GM10847 (cell line): Measurements from ENCODE around the gene SULT4A1.

Experiments
- POLR2A ChIP-seq: IDR thresholded peaks from 2 replicates; pipeline ENCODE4 v1.6.1; 2011; ENCODE audit not compliant: insufficient read length; ENCODE audit errors: extremely low read depth

Gene SULT4A1, protein sequence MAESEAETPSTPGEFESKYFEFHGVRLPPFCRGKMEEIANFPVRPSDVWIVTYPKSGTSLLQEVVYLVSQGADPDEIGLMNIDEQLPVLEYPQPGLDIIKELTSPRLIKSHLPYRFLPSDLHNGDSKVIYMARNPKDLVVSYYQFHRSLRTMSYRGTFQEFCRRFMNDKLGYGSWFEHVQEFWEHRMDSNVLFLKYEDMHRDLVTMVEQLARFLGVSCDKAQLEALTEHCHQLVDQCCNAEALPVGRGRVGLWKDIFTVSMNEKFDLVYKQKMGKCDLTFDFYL

DNA sequence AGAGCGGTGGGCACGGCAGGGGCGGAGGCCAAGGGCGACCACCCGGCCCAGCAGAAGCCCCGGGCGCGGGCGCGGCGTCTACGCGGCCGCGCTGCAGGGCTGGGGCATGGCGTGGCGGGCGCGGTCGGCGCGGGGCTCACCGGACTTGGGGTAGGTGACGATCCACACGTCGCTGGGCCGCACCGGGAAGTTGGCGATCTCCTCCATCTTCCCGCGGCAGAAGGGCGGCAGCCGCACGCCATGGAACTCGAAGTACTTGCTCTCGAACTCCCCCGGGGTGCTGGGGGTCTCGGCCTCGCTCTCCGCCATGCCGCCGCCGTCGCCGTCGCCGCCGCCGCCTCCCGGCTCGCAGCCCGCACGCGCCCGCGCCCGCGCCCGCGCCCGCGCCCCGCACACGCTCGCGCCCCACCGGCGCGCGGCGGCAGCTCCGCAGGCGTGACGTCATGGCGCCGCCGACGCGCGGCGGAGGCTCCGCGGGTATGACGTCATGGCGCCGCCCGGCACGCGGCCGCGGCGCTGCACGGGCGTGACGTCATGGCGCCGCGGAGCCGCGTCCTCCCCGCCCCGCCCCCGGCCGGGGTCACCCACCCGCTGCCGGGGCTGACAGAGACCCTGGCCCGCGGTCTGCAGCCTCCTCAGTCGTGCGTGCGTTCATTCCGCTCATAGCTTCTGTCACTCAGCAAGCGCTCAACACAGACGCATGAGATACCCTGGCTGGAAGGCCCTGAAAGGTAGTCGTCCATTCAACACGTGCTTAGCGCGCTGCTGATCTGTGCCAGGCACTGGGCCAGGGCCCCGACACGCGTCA lies at the start of gene SULT4A1:
SULT4A1 (minus strand) TSS at position 440 of the 808 bp plus-strand sequence; CDS start at position 309, 131 bp downstream.
- no peak for TF ChIP-seq POLR2A

DNA sequence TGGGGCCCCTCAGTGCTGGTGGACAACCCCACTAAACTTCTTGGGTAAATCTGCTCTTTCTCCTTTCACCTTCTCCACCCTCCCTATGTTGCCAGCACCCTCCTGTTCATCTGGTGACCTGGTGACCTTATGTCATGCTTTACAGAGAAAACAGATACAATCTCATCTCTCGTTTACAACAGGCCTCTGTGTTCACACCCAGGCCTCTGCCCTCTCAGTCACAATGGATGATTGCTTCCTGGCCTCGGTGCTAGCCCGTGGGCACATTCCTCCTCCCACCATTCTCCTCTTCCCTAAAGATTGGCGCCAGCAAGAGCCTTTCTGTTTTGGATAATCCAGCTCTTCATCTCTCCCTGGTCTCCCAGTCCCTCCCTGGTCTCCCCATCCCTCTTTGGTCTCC lies 49.0 kb upstream of the SULT4A1 start:
- TF ChIP-seq POLR2A, result no peak

DNA sequence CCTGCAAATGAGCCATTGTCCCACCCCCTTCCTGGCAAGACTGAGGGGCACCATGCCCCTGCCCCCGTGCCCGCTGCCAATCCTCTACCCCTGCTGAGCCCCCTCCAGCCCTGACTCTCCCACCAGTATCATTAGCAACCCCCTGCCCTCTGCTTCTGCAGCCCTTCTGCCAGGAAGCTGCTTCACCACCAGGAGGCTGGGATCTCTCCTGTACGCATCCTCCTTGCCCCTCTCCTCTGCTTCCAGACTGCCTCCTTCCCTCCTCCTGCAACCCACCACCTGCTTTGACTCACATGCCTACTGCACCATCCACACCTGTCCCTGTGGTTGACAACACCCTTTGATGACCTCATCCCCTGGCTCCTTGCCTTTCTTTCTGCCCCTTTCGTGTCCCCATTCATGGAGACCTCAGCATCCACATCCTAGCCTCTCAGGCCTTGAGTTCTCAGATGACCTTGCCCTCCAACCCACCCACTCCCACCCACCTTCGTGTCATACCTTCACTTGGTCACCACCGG lies 47.9 kb upstream of the SULT4A1 start:
- TF ChIP-seq POLR2A, result no peak

DNA sequence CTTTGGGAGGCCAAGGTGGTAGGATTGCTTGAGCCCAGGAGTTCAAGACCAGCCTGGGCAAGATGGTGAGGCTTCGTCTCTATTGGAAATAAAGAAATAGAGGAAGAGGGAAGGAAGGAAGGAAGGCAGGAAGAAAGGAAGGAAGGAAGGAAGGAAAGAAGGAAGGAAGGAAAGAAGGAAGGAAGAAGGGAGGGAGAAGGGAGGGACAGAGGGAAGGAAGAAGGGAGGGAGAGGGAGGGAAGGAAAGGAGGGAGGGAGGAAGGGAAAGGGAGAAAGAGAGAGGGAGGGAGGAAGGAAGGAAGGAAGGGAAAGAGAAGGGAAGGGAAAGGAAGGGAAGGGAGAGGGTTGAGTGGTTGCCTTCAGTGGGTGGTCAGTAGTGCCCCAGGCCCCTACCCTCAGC lies 47.4 kb upstream of the SULT4A1 start:
- no peak for TF ChIP-seq POLR2A

DNA sequence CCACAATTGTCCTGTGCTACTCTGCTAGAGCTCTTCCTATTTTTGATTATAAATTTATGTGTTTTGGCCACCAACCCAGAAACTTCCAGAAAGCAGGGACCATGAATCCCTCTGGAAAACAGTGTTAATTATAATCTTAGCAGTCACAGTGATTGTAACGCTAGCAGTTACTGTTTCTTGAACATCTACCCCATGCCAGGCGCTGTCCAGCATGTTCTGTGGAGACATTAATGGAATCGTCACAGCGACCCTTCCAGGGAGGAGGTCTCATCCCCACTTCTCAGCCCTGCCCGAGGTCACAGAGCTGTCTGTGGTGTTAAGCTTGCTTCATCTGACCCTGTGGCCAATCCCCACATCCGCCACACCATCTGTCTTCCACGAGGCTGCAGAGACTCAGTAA lies 43.4 kb upstream of the SULT4A1 start:
- no peak for TF ChIP-seq POLR2A

DNA sequence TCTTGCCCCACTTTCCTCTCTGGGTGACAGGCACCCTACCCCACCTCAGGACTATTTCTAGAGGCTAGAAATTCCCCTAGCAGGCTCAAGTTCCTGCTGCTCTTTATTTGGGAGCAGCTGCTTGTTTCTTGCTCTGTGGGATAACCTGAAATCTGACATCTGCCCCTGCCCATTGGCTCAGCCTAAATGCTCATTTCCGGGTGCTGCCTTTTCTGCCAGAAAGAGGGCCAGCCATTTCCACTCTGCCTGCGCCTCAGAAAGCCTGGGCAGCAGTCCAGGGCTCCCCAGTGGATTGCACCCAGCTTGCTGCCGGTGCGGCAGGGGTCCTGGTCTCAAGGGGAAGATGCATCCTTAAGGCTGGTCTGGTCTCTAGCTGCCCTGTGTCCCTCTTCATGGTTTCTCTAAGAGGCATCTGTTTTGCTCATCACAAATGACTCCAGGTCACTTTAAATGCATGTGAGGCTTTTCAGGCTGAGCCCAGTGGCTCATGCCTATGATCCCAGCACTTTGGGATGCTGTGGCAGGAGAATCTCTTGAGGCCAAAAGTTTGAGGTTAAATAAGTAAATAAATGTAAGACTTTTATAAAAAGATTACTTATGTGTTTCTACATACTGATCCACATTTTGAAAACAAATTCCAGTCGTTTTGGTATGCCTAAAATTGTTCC lies 39.8 kb upstream of the SULT4A1 start:
- TF ChIP-seq POLR2A, result no peak

DNA sequence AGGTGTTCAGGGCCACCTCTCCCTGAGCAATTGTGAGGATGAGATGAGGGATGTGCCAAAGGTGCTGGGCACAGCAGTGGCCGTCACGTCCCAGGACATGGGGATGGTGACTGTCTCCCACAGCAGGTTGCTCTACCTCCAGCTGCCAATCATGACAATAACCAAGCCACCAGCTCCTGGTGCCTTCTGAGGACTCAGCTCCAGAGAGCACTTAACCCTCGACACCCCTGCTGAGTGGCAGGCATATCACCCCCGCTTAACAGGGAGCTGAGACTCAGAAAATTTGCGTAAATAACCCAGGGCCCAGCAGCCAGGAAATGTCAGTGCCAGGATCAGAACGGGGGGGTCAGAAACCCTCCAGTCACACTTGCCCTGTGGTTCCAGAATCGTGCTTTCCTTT lies 37.9 kb upstream of the SULT4A1 start:
- no peak for TF ChIP-seq POLR2A

DNA sequence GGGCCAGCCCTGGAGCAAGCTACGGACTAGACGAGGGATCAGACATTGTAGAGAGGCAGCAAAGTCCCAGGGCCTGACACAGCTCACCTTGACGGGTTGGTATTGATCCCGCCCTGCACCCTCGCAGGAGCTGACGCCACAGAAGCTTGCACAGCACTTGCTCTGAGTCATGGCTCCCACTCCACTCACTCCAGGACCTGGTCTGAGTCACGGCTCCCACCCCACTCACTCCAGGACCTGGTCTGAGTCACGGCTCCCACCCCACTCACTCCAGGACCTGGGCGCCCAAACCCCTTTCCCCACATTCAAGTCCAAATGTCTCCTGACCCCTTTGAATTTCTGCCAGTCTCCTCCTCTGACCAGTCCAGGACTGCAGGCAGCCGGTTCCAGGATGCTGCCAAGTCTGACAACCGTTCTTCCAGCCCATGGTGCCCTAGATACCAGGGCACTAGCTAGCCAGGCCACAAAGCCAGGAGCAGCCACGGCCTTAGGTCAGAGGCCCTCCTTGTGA lies 35.5 kb upstream of the SULT4A1 start:
- no peak for TF ChIP-seq POLR2A

DNA sequence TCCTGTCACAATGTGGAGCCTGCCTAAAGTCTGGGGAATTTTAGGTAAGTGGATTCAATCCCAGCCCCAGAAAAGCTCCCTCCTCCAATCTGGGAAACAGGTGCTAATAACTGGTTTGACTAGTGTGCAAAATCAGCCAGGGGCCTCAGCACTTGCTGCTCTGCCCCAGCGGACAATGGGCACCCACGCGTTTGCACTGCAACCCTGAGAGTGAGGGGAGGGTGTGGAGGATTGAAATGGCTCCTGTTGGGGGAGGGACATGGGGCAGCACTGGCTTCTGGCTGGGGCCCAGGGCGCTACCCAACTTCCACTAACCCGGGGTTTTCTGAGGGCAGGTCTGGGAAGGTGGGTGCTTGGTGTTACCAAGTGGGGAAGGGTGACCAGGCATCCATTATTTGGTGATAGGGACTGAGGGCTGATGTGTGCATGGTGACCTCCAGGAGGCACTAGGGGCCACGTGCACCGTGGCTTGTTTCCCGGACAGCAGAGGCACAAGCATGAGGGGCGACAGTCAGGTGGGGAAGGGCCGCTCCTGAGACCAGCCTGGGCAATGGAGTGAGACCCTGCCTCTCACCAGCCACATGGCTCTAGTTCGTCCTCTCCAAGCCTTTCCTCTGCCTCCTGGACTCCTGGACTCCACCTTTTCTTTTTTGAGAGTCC lies 33.8 kb upstream of the SULT4A1 start:
- TF ChIP-seq POLR2A, result no peak

DNA sequence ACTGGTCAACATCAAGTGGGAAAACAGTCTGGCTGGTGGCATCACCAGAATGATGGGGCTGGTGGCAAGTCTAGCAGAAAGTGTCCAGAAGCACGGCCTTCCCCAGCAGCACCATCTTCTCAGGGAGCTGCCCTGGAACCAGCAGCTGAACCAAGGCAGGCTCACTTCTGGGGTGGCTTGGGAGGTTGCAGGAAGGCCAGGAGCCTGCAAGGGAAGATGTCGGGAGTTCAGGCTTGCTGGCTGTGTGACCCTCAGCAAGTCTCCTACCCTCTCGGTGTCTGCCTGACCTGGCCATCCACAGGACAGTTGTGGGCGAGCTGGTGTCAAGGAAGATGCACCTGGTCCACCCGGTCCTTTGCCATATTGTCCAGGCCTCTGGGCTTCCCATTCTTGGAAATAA lies 31.8 kb upstream of the SULT4A1 start:
- TF ChIP-seq POLR2A, result no peak

DNA sequence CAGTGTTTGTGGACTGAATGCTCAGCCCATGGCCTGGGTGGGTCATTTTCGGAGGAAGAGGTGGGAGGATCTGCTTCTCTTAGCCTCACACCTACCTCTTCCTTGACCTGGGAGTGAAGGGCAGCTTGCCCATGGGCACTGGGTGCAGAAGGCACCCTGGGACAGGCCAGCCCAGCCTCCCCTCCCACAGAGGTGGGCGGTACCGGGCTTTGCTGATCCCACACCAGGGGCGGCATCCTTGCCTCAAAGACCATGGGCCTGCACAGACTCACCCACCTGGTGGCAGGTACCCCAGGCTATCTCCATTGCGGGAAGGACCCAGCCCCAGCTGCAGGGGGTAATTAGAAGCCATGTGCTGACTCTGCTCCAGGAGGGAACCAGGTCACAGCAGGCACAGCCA lies 31.0 kb upstream of the SULT4A1 start:
- TF ChIP-seq POLR2A, result no peak

DNA sequence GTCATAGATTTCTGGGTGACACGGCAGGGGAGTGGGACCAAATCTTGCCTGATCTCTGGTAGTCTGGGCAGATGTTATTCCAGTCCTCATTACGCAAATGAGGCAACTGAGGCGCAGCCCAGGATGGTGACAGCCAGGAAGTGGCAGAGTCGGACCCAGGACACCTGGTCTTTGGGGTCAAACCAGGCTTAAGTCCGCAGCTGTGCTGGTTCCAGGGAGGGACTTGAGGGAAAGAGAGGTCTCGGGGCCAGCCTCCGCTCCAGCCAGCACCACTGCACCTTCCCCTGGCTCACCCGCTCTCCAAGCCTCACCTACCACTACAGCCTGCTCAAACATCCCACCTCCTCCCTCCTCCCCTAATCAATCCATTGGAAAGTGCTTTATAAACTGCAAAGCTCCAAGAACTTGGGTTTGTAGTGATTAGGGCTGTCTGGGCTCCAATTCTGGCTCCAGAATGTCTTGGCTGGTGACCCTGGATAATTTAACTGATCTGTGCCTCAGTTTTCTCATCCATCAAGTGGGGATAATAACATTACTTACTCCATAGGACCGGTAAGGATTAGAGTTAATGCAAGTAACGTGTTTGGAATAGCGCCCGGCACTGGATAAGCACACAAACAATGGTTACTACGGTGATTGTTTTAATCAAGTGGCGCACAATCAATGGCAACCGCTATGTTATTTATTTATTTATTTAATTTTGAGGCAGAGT lies 30.0 kb upstream of the SULT4A1 start:
- no peak for TF ChIP-seq POLR2A

DNA sequence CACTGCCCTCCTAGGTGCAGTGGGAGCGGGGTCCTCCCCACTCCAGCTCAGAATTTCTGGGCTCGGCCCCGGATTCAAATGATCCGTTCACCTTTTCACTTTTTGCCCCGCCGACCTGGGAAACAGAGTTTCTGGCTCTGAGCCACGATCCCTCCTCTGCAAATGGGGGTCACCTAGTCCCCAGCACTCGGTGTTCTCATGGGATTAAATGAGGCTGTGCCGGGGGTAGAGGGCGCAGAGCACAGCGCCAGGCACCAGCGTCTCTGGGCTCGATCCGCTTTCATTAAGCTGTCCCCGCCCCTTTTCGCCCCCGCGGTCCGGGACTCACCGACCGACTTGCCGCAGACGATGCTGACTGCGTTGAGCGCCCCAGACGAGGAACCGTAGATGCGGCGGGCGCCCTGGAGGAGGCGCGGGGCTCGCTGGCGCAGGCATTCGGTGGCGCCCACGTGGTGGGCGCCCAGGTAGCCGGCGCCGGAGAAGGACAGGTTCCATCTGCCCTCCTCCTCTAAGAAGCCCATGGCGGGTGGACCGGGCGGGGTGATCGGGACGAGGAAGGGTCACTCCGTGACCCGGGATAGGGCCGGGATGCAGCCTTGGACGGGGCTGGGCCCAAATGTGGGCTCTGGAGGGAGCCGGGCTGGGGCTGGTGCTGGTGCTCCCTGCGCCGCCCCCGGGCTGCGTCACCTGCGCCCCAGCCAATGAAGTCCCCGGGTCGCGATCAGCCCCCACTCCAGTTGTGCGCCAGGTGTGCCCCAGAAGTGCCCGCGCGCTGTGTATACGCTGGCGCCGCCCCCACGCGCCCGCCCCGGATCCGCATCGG lies 29.3 kb upstream of the SULT4A1 start, which contains the start of gene PNPLA5:
PNPLA5 (minus strand) TSS at position 654 of the 823 bp plus-strand sequence; CDS start at position 521, 133 bp downstream.
- no peak for TF ChIP-seq POLR2A
